Subcutaneous preadipocyte (primary cell): ENCODE measurements around the gene SUSD5. TPM values are rescaled to one million over a fixed set of nuclear protein-coding genes. Genes with fewer than 3 reads are reported as not detected.

ENCODE experiments used
- small RNA-seq: library from RNA; depleted of rRNA; stranded (forward); fragments of <200 nt; gene quantifications from one replicate; pipeline ENCODE3, GENCODE V24; 2012
- total RNA-seq: library from RNA; depleted of rRNA; stranded (reverse); fragments of >200 nt; gene quantifications from 2 replicates; pipeline ENCODE4 v1.2.3, GENCODE V29; 2012

SUSD5 gene
- 1.1 and 2.9 TPM in 2 replicates for total RNA-seq

GRCh38 chr3:33218446-33219174 lies at the start of gene SUSD5:
Gene SUSD5, minus strand, starts transcription at chr3:33218810. Its CDS starts 13 bp downstream, at chr3:33218797.

GRCh38 chr3:33113772-33114621 lies 104.6 kb downstream of the SUSD5 start, which contains the start of gene CRTAP:
Gene CRTAP, plus strand, starts transcription at chr3:33114014. Its CDS starts 64 bp downstream, at chr3:33114078.

Small RNA genes within 50 kb of the gene (small RNA-seq; reads per million reads assigned to genes)
- gene AC123900.1 (not detected), gene RN7SL296P (not detected)

Other genes starting within 250 kb of the SUSD5 start
- gene GLB1, start 121.7 kb downstream of the SUSD5 start, total RNA-seq, result 43.6 and 48.5 TPM in 2 replicates
- 4.4 and 5.1 TPM in 2 replicates for gene TMPPE, start 121.7 kb downstream of the SUSD5 start, total RNA-seq
- 240 and 248 TPM in 2 replicates for gene CRTAP, start 104.8 kb downstream of the SUSD5 start, total RNA-seq
- 6.6 and 8.0 TPM in 2 replicates for gene FBXL2, start 58.6 kb upstream of the SUSD5 start, total RNA-seq
- 46.7 and 61.4 TPM in 2 replicates for gene UBP1, start 221.6 kb upstream of the SUSD5 start, total RNA-seq